ENCODE results near the gene COTL1. TPM values are rescaled to one million over a fixed set of nuclear protein-coding genes. Genes with fewer than 3 reads are reported as not detected.

COTL1 gene
- total RNA-seq, result 318 and 473 TPM in 2 replicates

- peak; percentile 72 for DNase-seq (ENCODE audit: low read depth)
- no peak for TF ChIP-seq CTCF (conservative IDR thresholded peaks at IDR 0.05; ENCODE audit: low read depth, low read length)
These were observed at the start of gene COTL1 for GRCh38 chr16:84617791-84618580. TSS of gene COTL1 (minus strand) at chr16:84618078. CDS start at chr16:84617914, 164 bp downstream.

GRCh38 chr16:84665843-84666242, 48.0 kb upstream of the COTL1 start:
- no peak for TF ChIP-seq CTCF (conservative IDR thresholded peaks at IDR 0.05; ENCODE audit: low read depth, low read length)

More at GRCh38 chr16:84617791-84618580, at the start of gene COTL1:
- H3K4me3 ChIP-seq (ENCODE audit: low read depth, low read length), result peak within 1 kb of the TSS; percentile 89

GRCh38 chr16:84665359-84665758, 47.5 kb upstream of the COTL1 start:
- no peak for TF ChIP-seq CTCF (conservative IDR thresholded peaks at IDR 0.05; ENCODE audit: low read depth, low read length)

More at GRCh38 chr16:84665843-84666242, 48.0 kb upstream of the COTL1 start:
- H3K4me3 ChIP-seq (ENCODE audit: low read depth, low read length), result no peak overlapping the region
- DNase-seq (ENCODE audit: low read depth), result no peak

GRCh38 chr16:84663433-84664101, 45.7 kb upstream of the COTL1 start:
- no peak overlapping the region for H3K4me3 ChIP-seq (ENCODE audit: low read depth, low read length)
- no peak for DNase-seq (ENCODE audit: low read depth)
- no peak for TF ChIP-seq CTCF (conservative IDR thresholded peaks at IDR 0.05; ENCODE audit: low read depth, low read length)

More at GRCh38 chr16:84665359-84665758, 47.5 kb upstream of the COTL1 start:
- H3K4me3 ChIP-seq (ENCODE audit: low read depth, low read length), result no peak overlapping the region
- DNase-seq (ENCODE audit: low read depth), result no peak

GRCh38 chr16:84662471-84662870, 44.6 kb upstream of the COTL1 start:
- H3K4me3 ChIP-seq (ENCODE audit: low read depth, low read length), result no peak overlapping the region
- no peak for DNase-seq (ENCODE audit: low read depth)
- no peak for TF ChIP-seq CTCF (conservative IDR thresholded peaks at IDR 0.05; ENCODE audit: low read depth, low read length)

- no peak overlapping the region for H3K4me3 ChIP-seq (ENCODE audit: low read depth, low read length)
- no peak for TF ChIP-seq CTCF (conservative IDR thresholded peaks at IDR 0.05; ENCODE audit: low read depth, low read length)
These were observed 43.7 kb upstream of the COTL1 start for GRCh38 chr16:84661418-84662060.

More at GRCh38 chr16:84661418-84662060, 43.7 kb upstream of the COTL1 start:
- DNase-seq (ENCODE audit: low read depth), result no peak

All from epithelial cell of proximal tubule (primary cell).